VCaP (cell line): ENCODE results near the gene CALML4.
A peak's percentile ranks its signal among the peaks of the same experiment; 100 is the strongest.

Experiments
- H3K27ac ChIP-seq: fragments of 450-650 bp; 2 replicates; pipeline ENCODE4 v1.5.1; 2017
- CTCF ChIP-seq: fragments of 450-650 bp; conservative IDR thresholded peaks from 2 replicates; pipeline ENCODE4 v1.5.1; 2017; ENCODE audit warnings: mild to moderate bottlenecking, moderate library complexity

CALML4 gene

GRCh38 chr15:68192117-68192516 lies 13.0 kb downstream of the CALML4 start:
- no peak for TF ChIP-seq CTCF
- H3K27ac ChIP-seq: no peak overlapping the region

GRCh38 chr15:68191555-68191954 lies 13.6 kb downstream of the CALML4 start:
- no peak overlapping the region for H3K27ac ChIP-seq
- no peak for TF ChIP-seq CTCF

- no peak for TF ChIP-seq CTCF
- no peak overlapping the region for H3K27ac ChIP-seq
Measured at GRCh38 chr15:68190048-68190447, 15.1 kb downstream of the CALML4 start.

GRCh38 chr15:68188647-68189046 lies 16.5 kb downstream of the CALML4 start:
- H3K27ac ChIP-seq: peak overlapping the region; percentile 65
- TF ChIP-seq CTCF: no peak

GRCh38 chr15:68187559-68187958 lies 17.6 kb downstream of the CALML4 start:
- peak overlapping the region; percentile 65 for H3K27ac ChIP-seq
- TF ChIP-seq CTCF: no peak

GRCh38 chr15:68186671-68187397 lies 18.3 kb downstream of the CALML4 start:
- TF ChIP-seq CTCF: no peak
- peak overlapping the region; percentile 65 for H3K27ac ChIP-seq

GRCh38 chr15:68184616-68185480 lies 20.3 kb downstream of the CALML4 start:
- H3K27ac ChIP-seq: peak overlapping the region; percentile 65; the same call in 1 of the 2 replicates
- TF ChIP-seq CTCF: no peak
